Measurements from ENCODE around the gene CATSPERB. TPM values are rescaled to one million over a fixed set of nuclear protein-coding genes. Genes with fewer than 3 reads are reported as not detected.

CATSPERB gene
- total and polyA plus RNA-seq, 11 donors = 0.04 to 1.3 (median 0.26) TPM; not detected in 3

GRCh38 chr14:91732859-91733477 lies 1.1 kb upstream of the CATSPERB start:
- TF ChIP-seq, protein P1, sequence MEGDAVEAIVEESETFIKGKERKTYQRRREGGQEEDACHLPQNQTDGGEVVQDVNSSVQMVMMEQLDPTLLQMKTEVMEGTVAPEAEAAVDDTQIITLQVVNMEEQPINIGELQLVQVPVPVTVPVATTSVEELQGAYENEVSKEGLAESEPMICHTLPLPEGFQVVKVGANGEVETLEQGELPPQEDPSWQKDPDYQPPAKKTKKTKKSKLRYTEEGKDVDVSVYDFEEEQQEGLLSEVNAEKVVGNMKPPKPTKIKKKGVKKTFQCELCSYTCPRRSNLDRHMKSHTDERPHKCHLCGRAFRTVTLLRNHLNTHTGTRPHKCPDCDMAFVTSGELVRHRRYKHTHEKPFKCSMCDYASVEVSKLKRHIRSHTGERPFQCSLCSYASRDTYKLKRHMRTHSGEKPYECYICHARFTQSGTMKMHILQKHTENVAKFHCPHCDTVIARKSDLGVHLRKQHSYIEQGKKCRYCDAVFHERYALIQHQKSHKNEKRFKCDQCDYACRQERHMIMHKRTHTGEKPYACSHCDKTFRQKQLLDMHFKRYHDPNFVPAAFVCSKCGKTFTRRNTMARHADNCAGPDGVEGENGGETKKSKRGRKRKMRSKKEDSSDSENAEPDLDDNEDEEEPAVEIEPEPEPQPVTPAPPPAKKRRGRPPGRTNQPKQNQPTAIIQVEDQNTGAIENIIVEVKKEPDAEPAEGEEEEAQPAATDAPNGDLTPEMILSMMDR (IDR thresholded peaks at IDR 0.05) = no peak
- TF ChIP-seq POLR2A (IDR thresholded peaks at IDR 0.05) = no peak
- ATAC-seq = no peak
- H3K4me1 ChIP-seq = no peaks in the 10 kb centered on the region
- no peak overlapping the region for H3K4me3 ChIP-seq
- intact Hi-C loops (cut with DNase I) = no loop called here
- H3K27me3 ChIP-seq = no peaks in the 10 kb centered on the region
- H3K27ac ChIP-seq = no peak overlapping the region
- H3K36me3 ChIP-seq = no peaks in the 10 kb centered on the region
- H3K9me3 ChIP-seq = no peaks in the 10 kb centered on the region
- whole genome bisulfite sequencing, 4 donors = 20 to 33% (median 25%) methylated on average over 2 of the region's 2 CpGs
- no peak for DNase-seq

DNA sequence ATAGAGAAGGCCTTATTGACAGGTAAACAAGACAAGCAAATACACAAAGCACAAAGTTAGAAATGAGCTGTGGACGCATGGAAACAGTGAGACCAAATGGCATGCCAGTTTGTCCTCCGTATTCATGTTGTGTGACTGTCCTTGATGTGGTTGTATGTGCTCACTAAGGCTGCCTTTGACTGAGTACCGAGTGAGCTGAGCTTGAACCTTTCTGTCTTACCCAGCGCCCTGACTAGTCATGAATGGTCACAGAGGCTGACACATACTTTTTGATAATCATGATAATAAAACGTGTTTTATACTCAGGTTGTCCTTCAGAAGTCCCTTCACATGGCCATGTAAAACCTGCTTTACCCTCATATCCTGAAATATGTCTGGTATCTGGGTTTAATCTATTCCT lies 553 bp upstream of the CATSPERB start:
- no peaks in the 10 kb centered on the region for H3K9me3 ChIP-seq
- no peaks in the 10 kb centered on the region for H3K36me3 ChIP-seq
- intact Hi-C loops (cut with DNase I) = no loop called here
- no peak overlapping the region for H3K4me3 ChIP-seq
- H3K27ac ChIP-seq = no peak overlapping the region
- no peak for ATAC-seq
- H3K4me1 ChIP-seq = no peaks in the 10 kb centered on the region
- DNase-seq = no peak
- no peak for TF ChIP-seq POLR2A (IDR thresholded peaks at IDR 0.05)
- TF ChIP-seq, protein P1 (IDR thresholded peaks at IDR 0.05) = no peak
- 67 to 71% (median 70%) methylated on average over 5 of the region's 5 CpGs for WGBS, 4 donors
- H3K27me3 ChIP-seq = no peaks in the 10 kb centered on the region

DNA sequence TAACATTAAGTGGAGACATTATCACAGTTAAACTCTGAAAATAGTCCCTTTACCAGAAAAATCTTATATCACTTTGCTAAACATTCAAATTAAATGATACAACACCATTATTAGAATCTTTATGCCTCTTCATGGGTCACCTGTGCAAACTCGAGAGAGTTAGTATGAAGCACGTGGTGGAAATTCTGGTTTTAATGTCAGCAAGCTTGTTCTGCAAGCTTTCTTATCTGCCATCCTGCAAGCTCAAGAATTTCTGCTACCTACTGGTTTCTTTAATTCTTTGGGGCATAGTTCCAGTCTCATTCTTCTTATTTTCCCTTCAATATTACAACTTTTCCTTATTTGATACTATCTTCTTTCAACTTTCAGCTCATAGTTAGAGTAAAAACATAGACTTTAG lies 868 bp downstream of the CATSPERB start:
- TF ChIP-seq, protein P1 (IDR thresholded peaks at IDR 0.05) = no peak
- TF ChIP-seq POLR2A (IDR thresholded peaks at IDR 0.05) = no peak
- H3K36me3 ChIP-seq = no peaks in the 10 kb centered on the region
- DNase-seq (no peak), ATAC-seq (no peak)
- WGBS, 4 donors = 82 to 87% (median 84%) methylated on average over 2 of the region's 2 CpGs
- intact Hi-C loops (cut with DNase I) = no loop called here
- H3K27ac ChIP-seq = no peak overlapping the region
- no peak overlapping the region for H3K4me3 ChIP-seq
- no peaks in the 10 kb centered on the region for H3K9me3 ChIP-seq
- no peaks in the 10 kb centered on the region for H3K27me3 ChIP-seq
- no peaks in the 10 kb centered on the region for H3K4me1 ChIP-seq

- ATAC-seq (no peak), DNase-seq (no peak)
- H3K4me3 ChIP-seq = no peak overlapping the region
- H3K9me3 ChIP-seq = no peaks in the 10 kb centered on the region
- no peak overlapping the region for H3K27ac ChIP-seq
- intact Hi-C loops (cut with DNase I) = no loop called here
- no peaks in the 10 kb centered on the region for H3K36me3 ChIP-seq
- TF ChIP-seq POLR2A (IDR thresholded peaks at IDR 0.05) = no peak
- TF ChIP-seq, protein P1 (IDR thresholded peaks at IDR 0.05) = no peak
- no peaks in the 10 kb centered on the region for H3K4me1 ChIP-seq
- WGBS, 4 donors = 50 to 65% (median 58%) methylated on average over 3 of the region's 3 CpGs
- H3K27me3 ChIP-seq = no peaks in the 10 kb centered on the region
These were observed 2.1 kb downstream of the CATSPERB start for GRCh38 chr14:91729756-91730155.

Data from heart left ventricle (tissue), 16 donors.